B cell (primary cell): ENCODE data around the gene PEX6. TPM values are rescaled to one million over a fixed set of nuclear protein-coding genes. Genes with fewer than 3 reads are reported as not detected.

Source experiments
- ATAC-seq: fragments of 200-7000 bp; cut with Tn5 transposase; one replicate; pipeline ENCODE4 v1.10.0; 2021; ENCODE audit warnings: low read depth, mild to moderate bottlenecking, moderate number of reproducible peaks, moderate library complexity
- CTCF ChIA-PET: fragments of 350-600 bp; sonication (Branson Sonifier 250); formaldehyde crosslinking; loops from one replicate; lab custom pipeline; 2021; ENCODE audit warnings: antibody characterized with exemption, inconsistent platforms; lab: Charles Lee
- POLR2A ChIA-PET: fragments of 350-600 bp; sonication (Branson Sonifier 250); formaldehyde crosslinking; loops from one replicate; lab custom pipeline; 2021; ENCODE audit warnings: antibody characterized with exemption; lab: Charles Lee
- DNase-seq: peaks from one replicate; pipeline ENCODE4 v3.0.0; 2013
- H2AFZ ChIP-seq: 2 replicates; pipeline ENCODE4 v1.6.1; 2012; ENCODE audit warnings: mild to moderate bottlenecking, low read depth, low read length; ENCODE audit not compliant: insufficient read depth, poor library complexity, severe bottlenecking
- H3K27ac ChIP-seq, 2 donors: 1 replicate in 1 of 2; 2 replicates in 1 of 2; pipeline ENCODE4 v1.5.1; 2012 to 2013; ENCODE audit warnings: low read length in 2 of 2, mild to moderate bottlenecking in 2 of 2, moderate library complexity in 1 of 2
- H3K27me3 ChIP-seq, 4 experiments: fragments of 200-600 bp in 1 of 4; sonication (generic) in 1 of 4; replicated peaks in 1 of 4; 1 replicate in 2 of 4; 2 replicates in 2 of 4; pipeline versions ENCODE4 v1.6.1 to v1.7.0; 2013 to 2016; ENCODE audit warnings: low read length in 3 of 4, mild to moderate bottlenecking in 2 of 4, mixed read lengths in 1 of 4, moderate library complexity in 1 of 4; ENCODE audit not compliant: insufficient read depth in 4 of 4, control insufficient read depth in 3 of 4; ENCODE audit errors: control extremely low read depth in 1 of 4
- H3K36me3 ChIP-seq, 2 experiments: replicated peaks in 1 of 2; 1 replicate in 1 of 2; 2 replicates in 1 of 2; pipeline versions ENCODE4 v1.6.1 to v1.7.1; 2013; ENCODE audit warnings: low read length in 1 of 2; ENCODE audit not compliant: insufficient read depth in 2 of 2, control insufficient read depth in 1 of 2; ENCODE audit errors: control extremely low read depth in 1 of 2, extremely low read depth in 1 of 2
- H3K4me1 ChIP-seq, 2 donors: fragments of 200-600 bp in 1 of 2; sonication (generic) in 1 of 2; 1 replicate in 1 of 2; 2 replicates in 1 of 2; pipeline versions ENCODE4 v1.5.1 to v1.6.1; 2013 to 2017; ENCODE audit warnings: low read length in 2 of 2; ENCODE audit not compliant: control insufficient read depth in 2 of 2, insufficient read depth in 2 of 2
- H3K4me2 ChIP-seq: replicated peaks from 2 replicates; pipeline ENCODE3; 2012; ENCODE audit warnings: mild to moderate bottlenecking, low read depth, low read length; ENCODE audit not compliant: poor library complexity, severe bottlenecking
- H3K4me3 ChIP-seq, 5 experiments: fragments of 200-600 bp in 1 of 5; sonication (generic) in 1 of 5; 1 replicate in 3 of 5; 2 replicates in 2 of 5; pipeline versions ENCODE4 v1.5.1 to v1.7.0; 2011 to 2016; ENCODE audit warnings: low read length in 4 of 5, mild to moderate bottlenecking in 4 of 5, low read depth in 2 of 5, control low read depth in 1 of 5, moderate library complexity in 1 of 5; ENCODE audit not compliant: insufficient read depth in 1 of 5; ENCODE audit errors: control extremely low read depth in 1 of 5, extremely low read depth in 1 of 5
- H3K79me2 ChIP-seq: fragments of 200-600 bp; sonication (generic); one replicate; pipeline ENCODE4 v1.6.0; 2016; ENCODE audit warnings: low read length; ENCODE audit not compliant: control insufficient read depth, insufficient read depth
- H3K9ac ChIP-seq: fragments of 200-600 bp; sonication (generic); 2 replicates; pipeline ENCODE4 v1.6.1; 2017; ENCODE audit warnings: mild to moderate bottlenecking, low read length, moderate library complexity
- H3K9me3 ChIP-seq, 3 donors: one replicate each; pipeline versions ENCODE4 v1.6.1 to v1.7.1; 2013; ENCODE audit warnings: low read length in 2 of 3; ENCODE audit not compliant: control insufficient read depth in 2 of 3, insufficient read depth in 1 of 3; ENCODE audit errors: control extremely low read depth in 1 of 3
- H4K20me1 ChIP-seq: 2 replicates; pipeline ENCODE4 v1.6.0; 2012; ENCODE audit warnings: mild to moderate bottlenecking, low read length; ENCODE audit not compliant: insufficient read depth, control insufficient read depth, poor library complexity, severe bottlenecking
- H3K27ac Mint-ChIP-seq: one replicate; pipeline ENCODE4 v1.8.0; 2021; ENCODE audit warnings: mixed read lengths
- H3K27me3 Mint-ChIP-seq: one replicate; pipeline ENCODE4 v1.8.0; 2021; ENCODE audit warnings: mixed read lengths
- H3K4me1 Mint-ChIP-seq: one replicate; pipeline ENCODE4 v1.8.0; 2021; ENCODE audit warnings: mixed read lengths
- H3K4me3 Mint-ChIP-seq: one replicate; pipeline ENCODE4 v1.8.0; 2021; ENCODE audit warnings: mixed read lengths
- H3K9me3 Mint-ChIP-seq: one replicate; pipeline ENCODE4 v1.8.0; 2022; ENCODE audit warnings: mixed read lengths; ENCODE audit not compliant: insufficient read depth
- EZH2 ChIP-seq: IDR thresholded peaks from 2 replicates; pipeline ENCODE4 v1.6.1; 2012; ENCODE audit warnings: borderline replicate concordance, low read depth, mild to moderate bottlenecking, moderate library complexity, low read length; ENCODE audit not compliant: insufficient read depth, poor library complexity, severe bottlenecking
- WGBS: methylation state at CpG from one replicate; pipeline ENCODE4 v1.1.5; 2013; ENCODE audit warnings: missing lambda C conversion rate; ENCODE audit not compliant: insufficient coverage; 5-methylcytosine and 5-hydroxymethylcytosine counted together
- intact Hi-C: fragments of 100-400 bp; cut with micrococcal nuclease; formaldehyde crosslinking; loops from one replicate; pipeline ENCODE4 v1.10.0; 2022
- polyA plus RNA-seq: library from polyadenylated mRNA; depleted of rRNA; stranded (reverse); fragments of >200 nt; gene quantifications from 2 replicates; pipeline ENCODE4 v1.2.3, GENCODE V29; 2012
- total RNA-seq, 2 donors: library from RNA; stranded (reverse); fragments of 120-200 nt in 1 of 2; gene quantifications; 1 replicate in 1 of 2; 2 replicates in 1 of 2; pipeline versions ENCODE4 v1.2.3 to v1.2.4, GENCODE V29; 2013 to 2022
- TF ChIP-seq, protein P1 (sequence below): fragments of 200-600 bp; IDR thresholded peaks from one replicate; pipeline ENCODE4 v1.8.0; 2022; ENCODE audit warnings: antibody characterized with exemption, mild to moderate bottlenecking

Gene PEX6
- total and polyA plus RNA-seq, 2 donors (not counting 1 experiment from before 2014, with no cell fraction given): 16.0 to 16.6 TPM

DNA sequence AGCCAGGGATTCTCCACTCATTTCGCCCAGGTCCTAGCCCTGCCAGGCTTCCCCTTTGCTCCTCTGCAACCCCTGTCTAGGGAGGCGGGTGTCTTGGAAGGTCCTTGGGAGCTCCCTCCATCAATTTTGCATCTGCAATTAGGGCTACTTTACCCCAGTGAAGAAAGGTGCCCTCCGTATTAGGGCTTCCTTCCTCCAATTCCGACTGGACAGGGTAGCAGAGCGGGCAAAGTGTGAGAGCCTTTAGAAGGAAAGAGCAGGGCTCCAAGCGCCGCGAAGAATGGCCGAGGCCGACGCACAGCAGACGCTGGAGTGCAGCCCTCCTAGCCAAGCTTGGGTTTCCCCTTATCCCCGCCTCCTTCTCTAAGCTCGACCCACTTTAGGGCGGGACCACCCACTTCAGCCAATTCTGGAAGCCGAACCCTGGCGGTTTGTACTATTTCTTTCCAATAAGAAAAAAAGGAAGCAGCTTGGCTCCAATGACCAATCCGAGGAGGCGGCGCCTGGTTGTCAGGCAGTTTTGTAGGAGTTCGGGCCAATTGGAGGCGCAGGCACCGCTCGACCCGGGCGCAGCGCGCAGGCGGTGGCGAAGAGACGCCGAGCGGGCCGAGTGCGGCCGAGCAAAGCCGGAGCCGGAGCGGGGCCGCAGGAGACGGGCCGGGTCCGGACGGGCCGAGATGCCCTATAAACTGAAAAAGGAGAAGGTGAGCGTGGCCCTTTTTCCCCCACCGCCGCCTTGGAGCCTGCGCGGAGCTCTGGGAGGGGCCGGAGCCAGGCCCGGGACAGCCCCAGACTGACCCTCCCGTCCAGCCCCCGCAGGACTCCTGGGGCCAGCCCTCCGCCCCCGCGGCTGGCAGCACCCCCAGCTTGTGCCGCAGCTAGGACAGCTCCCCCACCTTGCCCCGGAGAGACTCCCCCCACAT lies 5.3 kb upstream of the PEX6 start, which contains the start of gene PPP2R5D:
Gene PPP2R5D, plus strand, starts transcription at position 570 of the 923 bp plus-strand sequence. Its CDS starts 108 bp downstream, at position 678.
- ATAC-seq (peak; percentile 95), DNase-seq (peak; percentile 98)
- Histone ChIP-seq H3K27ac (peak within 1 kb of the TSS; percentile 74 to 86), H3K27me3 (no peaks in the 10 kb centered on the region), H4K20me1 (no peaks in the 10 kb centered on the region), H3K36me3 (peaks cover 0 to 12% of the 10 kb centered on the region in 2 experiments), H3K4me3 (peak within 1 kb of the TSS; percentile 54 to 96 (median 91)), H3K4me2 (peak within 1 kb of the TSS; percentile 79), H3K9me3 (no peaks in the 10 kb centered on the region), H3K4me1 (peaks cover 18 to 30% of the 10 kb centered on the region in 2 donors), H2AFZ (peak within 1 kb of the TSS; percentile 88), H3K9ac (peak within 1 kb of the TSS; percentile 93), H3K79me2 (peaks cover 68% of the 10 kb centered on the region)
- Mint-ChIP-seq H3K9me3 (no peaks in the 10 kb centered on the region), H3K27me3 (no peaks in the 10 kb centered on the region), H3K4me1 (peaks cover 49% of the 10 kb centered on the region), H3K4me3 (peak within 1 kb of the TSS; percentile 89), H3K27ac (peak within 1 kb of the TSS; percentile 95)
- CTCF ChIA-PET: interaction anchor here (0.7 to 1.8 kb wide), 7 partner anchors 20 to 437 kb away, joined by 3 to 8 read pairs (median 4); partner anchors contain the start of genes CNPY3, KLHDC3 and MEA1
- WGBS: under 1% methylated on average over 52 of the region's 59 CpGs
- intact Hi-C loops: loop anchor here (1.0 kb wide), 3 partner anchors 30 to 187 kb away; partner anchors contain the start of genes CNPY3, KLHDC3 and SRF
- TF ChIP-seq EZH2: no peak
- TF ChIP-seq, protein P1, sequence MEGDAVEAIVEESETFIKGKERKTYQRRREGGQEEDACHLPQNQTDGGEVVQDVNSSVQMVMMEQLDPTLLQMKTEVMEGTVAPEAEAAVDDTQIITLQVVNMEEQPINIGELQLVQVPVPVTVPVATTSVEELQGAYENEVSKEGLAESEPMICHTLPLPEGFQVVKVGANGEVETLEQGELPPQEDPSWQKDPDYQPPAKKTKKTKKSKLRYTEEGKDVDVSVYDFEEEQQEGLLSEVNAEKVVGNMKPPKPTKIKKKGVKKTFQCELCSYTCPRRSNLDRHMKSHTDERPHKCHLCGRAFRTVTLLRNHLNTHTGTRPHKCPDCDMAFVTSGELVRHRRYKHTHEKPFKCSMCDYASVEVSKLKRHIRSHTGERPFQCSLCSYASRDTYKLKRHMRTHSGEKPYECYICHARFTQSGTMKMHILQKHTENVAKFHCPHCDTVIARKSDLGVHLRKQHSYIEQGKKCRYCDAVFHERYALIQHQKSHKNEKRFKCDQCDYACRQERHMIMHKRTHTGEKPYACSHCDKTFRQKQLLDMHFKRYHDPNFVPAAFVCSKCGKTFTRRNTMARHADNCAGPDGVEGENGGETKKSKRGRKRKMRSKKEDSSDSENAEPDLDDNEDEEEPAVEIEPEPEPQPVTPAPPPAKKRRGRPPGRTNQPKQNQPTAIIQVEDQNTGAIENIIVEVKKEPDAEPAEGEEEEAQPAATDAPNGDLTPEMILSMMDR: no peak
- POLR2A ChIA-PET: interaction anchor here (0.5 to 2.2 kb wide), 12 partner anchors 13 to 534 kb away, joined by 3 to 36 read pairs (median 4); partner anchors contain the start of genes CNPY3, CUL7, KLHDC3 and MEA1
